GM04504 (cell line): ENCODE data around the gene XPO6.

Experiments used
- DNase-seq: peaks from one replicate; pipeline ENCODE4 v3.0.0-alpha.2; 2012; ENCODE audit warnings: low read depth

XPO6 gene

GRCh38 chr16:28185696-28186095 is 26.1 kb downstream of the XPO6 start:
- no peak for DNase-seq

GRCh38 chr16:28184625-28185024 is 27.1 kb downstream of the XPO6 start:
- no peak for DNase-seq

DNA sequence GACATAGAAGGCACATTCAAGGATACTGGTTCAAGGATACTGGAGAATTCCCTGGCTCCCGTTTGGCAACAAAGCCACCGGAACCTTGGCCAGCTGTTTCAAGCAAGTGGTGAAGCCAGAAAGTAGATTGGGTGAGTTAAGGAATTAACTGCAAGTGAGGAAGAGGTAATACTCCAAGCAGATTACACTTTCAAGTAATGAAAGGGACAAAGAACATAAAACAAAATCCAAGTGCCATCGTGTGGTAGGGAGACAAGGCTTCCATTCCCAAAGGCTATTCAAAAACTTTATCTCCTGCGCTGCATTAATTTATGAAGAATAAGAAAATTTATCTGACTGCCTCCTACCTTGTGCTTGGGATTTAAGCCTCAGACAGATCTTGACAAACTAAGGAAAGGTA is 27.8 kb downstream of the XPO6 start:
- no peak for DNase-seq

- no peak for DNase-seq
Measured at GRCh38 chr16:28183484-28183883, 28.3 kb downstream of the XPO6 start.

- DNase-seq: no peak
Measured at GRCh38 chr16:28182801-28183200, 29.0 kb downstream of the XPO6 start.

DNA sequence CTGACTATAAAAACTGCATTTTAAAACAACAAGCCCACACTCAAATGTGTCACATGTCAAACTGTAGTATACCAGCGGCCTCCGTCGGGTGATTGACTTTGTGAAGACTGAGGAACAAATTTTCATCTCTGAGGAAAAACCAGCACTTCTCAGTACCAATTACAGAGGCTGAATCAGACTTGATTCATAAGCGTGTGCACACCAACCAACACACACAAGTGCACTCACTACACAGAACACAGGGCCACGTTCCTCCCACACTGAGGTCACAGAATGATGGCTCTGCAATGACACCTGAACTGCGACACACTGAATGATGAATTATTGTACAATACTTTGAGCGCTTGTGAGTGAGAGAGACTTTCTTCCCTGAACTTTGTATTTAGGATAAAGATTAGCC is 29.6 kb downstream of the XPO6 start:
- DNase-seq: no peak

GRCh38 chr16:28181515-28181914 is 30.2 kb downstream of the XPO6 start:
- peak; percentile 90 for DNase-seq

GRCh38 chr16:28180655-28181460 is 30.9 kb downstream of the XPO6 start:
- no peak for DNase-seq

- DNase-seq: no peak
Measured at GRCh38 chr16:28179354-28179753, 32.4 kb downstream of the XPO6 start.

DNA sequence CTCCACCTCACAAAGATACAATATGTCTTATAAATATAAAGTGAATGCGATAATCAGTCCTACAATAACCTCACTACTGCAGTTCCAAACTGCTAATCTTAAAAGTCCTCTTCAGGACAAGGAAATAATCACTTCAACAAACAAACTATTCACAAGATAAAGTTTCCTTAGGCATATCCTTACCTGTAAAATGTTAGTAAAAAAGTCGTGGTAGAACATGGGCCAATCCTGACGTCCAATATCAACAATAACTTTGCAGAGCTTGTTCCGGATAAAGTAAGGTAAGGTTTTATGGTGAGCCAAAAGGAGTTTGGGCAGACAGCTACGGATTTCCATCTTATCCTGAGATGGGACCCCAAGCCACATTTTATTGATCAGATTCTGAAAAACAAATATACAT is 36.0 kb downstream of the XPO6 start:
- no peak for DNase-seq

GRCh38 chr16:28172336-28172735 is 39.4 kb downstream of the XPO6 start:
- no peak for DNase-seq

DNA sequence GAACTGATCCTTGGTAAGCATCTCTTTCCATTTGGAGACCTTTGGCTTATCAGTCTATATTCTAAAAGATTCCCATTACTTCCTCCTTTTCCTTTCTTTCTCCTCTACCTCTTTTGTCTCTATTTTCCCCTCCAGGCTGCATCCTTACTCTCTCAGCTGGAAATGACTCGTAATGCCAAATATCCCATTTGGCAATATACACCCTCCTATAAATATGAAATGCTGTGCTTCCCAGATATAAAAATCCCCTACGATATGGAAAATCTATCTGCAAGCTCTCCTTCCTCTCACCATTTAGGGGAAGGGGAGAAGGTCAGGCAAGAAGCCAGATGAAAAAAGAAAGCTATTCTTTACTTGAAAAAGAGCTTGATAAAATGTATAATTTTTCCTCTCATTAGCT is 39.9 kb downstream of the XPO6 start:
- DNase-seq: no peak

- no peak for DNase-seq
Measured at GRCh38 chr16:28168991-28169554, 42.7 kb downstream of the XPO6 start.

DNA sequence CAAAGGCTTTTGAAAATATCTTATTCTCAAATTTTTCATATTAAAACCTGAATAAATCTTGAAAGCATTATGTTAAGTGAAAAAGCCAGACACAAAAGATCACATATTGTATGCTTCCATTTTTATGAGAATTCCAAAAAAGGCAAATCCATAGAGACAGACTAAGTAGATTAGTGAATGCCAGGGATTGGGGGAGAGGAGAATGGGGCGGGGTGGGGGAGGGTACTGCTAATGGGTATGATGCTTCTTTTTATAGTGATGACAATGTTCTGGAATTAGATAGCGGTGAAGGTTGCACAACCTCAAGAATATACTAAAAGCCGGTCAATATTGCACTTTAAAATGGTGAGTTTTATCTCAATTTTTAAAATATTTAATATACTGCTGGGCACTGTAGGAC is 44.0 kb downstream of the XPO6 start:
- DNase-seq: no peak

DNA sequence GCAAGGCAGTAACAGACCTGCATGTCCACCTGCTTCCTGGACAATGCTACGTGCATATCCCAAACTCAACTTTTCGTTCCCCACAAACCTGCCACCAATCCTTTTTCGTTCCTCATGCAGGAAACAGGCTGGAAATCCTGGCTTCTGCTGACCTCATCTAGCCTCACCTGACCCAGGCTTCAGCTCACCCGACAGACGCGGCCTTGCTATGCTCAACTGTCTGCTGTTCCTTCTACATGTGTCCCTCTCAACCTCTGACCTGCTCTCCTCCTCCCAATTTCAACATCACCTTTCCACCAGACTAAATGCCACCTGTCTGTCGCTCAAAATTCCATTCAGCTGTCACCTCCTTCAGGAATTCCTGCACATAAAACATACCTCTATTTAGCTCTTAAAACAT is 44.5 kb downstream of the XPO6 start:
- DNase-seq: no peak

GRCh38 chr16:28166394-28167208 is 45.2 kb downstream of the XPO6 start:
- DNase-seq: no peak

GRCh38 chr16:28165598-28165997 is 46.2 kb downstream of the XPO6 start:
- no peak for DNase-seq

DNA sequence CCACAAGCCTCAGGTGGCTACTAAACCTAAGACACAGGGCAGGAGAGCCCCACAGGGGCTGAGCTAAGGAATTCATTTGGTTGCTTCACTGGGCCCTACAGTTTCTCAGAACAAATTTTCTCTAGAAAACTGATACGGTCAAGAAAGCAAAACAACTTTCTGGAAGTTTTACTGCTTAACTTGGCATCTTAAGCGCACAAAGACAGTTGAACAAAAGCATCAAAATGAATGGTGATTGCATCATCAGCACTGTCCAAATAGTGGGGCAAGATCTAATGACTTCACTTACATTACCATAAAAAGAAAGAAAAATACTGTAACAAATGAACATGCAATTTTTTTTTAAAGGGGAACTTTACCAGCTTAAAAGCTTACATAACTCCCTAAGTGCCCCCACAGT is 47.6 kb downstream of the XPO6 start:
- DNase-seq: peak; percentile 44

GRCh38 chr16:28163699-28164098 is 48.1 kb downstream of the XPO6 start:
- no peak for DNase-seq

DNA sequence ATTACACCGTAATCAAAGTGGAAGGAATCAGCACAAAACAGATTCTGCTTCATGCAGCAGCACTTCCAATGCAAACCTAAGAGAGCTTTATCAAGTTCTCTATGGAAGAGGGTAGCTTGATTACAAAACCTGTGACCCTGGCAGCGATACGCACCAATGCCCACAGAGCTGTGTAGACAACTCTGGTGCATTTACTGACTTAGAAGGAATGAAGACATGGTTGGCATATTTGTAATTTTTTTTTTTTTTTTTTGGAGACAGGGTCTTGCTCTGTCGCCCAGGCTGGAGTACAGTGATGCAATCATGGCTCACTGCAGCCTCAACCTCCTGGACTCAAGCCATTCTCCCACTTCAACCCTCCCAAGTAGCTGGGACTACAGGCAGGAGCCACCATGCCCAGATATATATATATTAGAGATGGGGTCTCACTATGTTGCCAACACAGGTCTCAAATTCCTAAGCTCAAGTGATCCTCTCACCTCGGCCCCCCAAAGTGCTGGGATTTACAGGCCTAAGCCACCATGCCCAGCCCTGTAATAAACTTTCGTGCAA is 49.4 kb downstream of the XPO6 start:
- DNase-seq: no peak

- DNase-seq: no peak
Measured at GRCh38 chr16:28161626-28162025, 50.1 kb downstream of the XPO6 start.

GRCh38 chr16:28158136-28158535 is 53.6 kb downstream of the XPO6 start:
- DNase-seq: no peak
